A673 (cell line): ENCODE measurements around the gene AHSG. TPM values are rescaled to one million over a fixed set of nuclear protein-coding genes. Genes with fewer than 3 reads are reported as not detected.

ENCODE experiments used
- BruUV-seq: library from RNA; stranded (reverse); fragments of 400-500 nt; replicated peaks from 2 replicates; lab custom pipeline; 2021; lab: Mats Ljungman, UMichigan
- CTCF ChIA-PET: fragments of 300-600 bp; sonication (Branson Sonifier 250); formaldehyde crosslinking; loops from one replicate; lab custom pipeline; 2022; ENCODE audit warnings: antibody characterized with exemption; lab: Charles Lee
- POLR2A ChIA-PET: fragments of 300-600 bp; sonication (Branson Sonifier 250); formaldehyde crosslinking; loops from one replicate; lab custom pipeline; 2022; ENCODE audit warnings: antibody characterized with exemption; ENCODE audit not compliant: low non-redundant PET; lab: Charles Lee
- DNase-seq: peaks from one replicate; pipeline ENCODE4 v3.0.0-alpha.2; 2015; ENCODE audit warnings: low spot score
- H3K27ac ChIP-seq: fragments of 200-600 bp; sonication (generic); 2 replicates; pipeline ENCODE4 v1.5.1; 2016; ENCODE audit warnings: mixed run types, low read depth, mild to moderate bottlenecking, mixed read lengths, antibody characterized with exemption, low read length; ENCODE audit not compliant: poor library complexity, severe bottlenecking
- H3K27me3 ChIP-seq: fragments of 200-600 bp; sonication (generic); replicated peaks from 2 replicates; pipeline ENCODE4 v1.6.1; 2017; ENCODE audit warnings: mixed run types, low read depth, mild to moderate bottlenecking, mixed read lengths, antibody characterized with exemption, low read length; ENCODE audit not compliant: insufficient read depth, poor library complexity
- H3K36me3 ChIP-seq: fragments of 200-600 bp; sonication (generic); 2 replicates; pipeline ENCODE4 v1.6.1; 2016; ENCODE audit warnings: mixed run types, mild to moderate bottlenecking, mixed read lengths, antibody characterized with exemption, low read length; ENCODE audit not compliant: insufficient read depth, poor library complexity, severe bottlenecking
- H3K4me1 ChIP-seq: fragments of 200-600 bp; sonication (generic); 2 replicates; pipeline ENCODE4 v1.6.1; 2017; ENCODE audit warnings: mixed run types, mild to moderate bottlenecking, mixed read lengths, antibody characterized with exemption, low read length; ENCODE audit not compliant: insufficient read depth, poor library complexity, severe bottlenecking
- H3K4me3 ChIP-seq: fragments of 200-600 bp; sonication (generic); 2 replicates; pipeline ENCODE4 v1.5.1; 2016; ENCODE audit warnings: low read depth, mixed run types, mild to moderate bottlenecking, mixed read lengths, low read length; ENCODE audit not compliant: poor library complexity, severe bottlenecking
- H3K9me3 ChIP-seq: fragments of 200-600 bp; sonication (generic); 2 replicates; pipeline ENCODE4 v1.6.1; 2016; ENCODE audit warnings: mixed run types, low read depth, mild to moderate bottlenecking, mixed read lengths, antibody characterized with exemption, low read length; ENCODE audit not compliant: poor library complexity, severe bottlenecking
- EZH2 ChIP-seq: fragments of 200-600 bp; sonication (generic); IDR thresholded peaks from 2 replicates; pipeline ENCODE4 v1.6.1; 2017; ENCODE audit warnings: borderline replicate concordance, low read depth, mild to moderate bottlenecking, mixed read lengths, antibody characterized with exemption, low read length; ENCODE audit not compliant: poor library complexity, severe bottlenecking
- intact Hi-C: fragments of 100-400 bp; cut with micrococcal nuclease; formaldehyde crosslinking; loops from one replicate; pipeline ENCODE4 v1.10.0; 2022; ENCODE audit not compliant: unreplicated experiment
- total RNA-seq: library from RNA; stranded (reverse); gene quantifications from 2 replicates; pipeline ENCODE4 v1.2.3, GENCODE V29; 2021
- TF ChIP-seq, protein P1 (sequence below): fragments of 300-800, 200-600 bp; sonication (generic); conservative IDR thresholded peaks from 2 replicates; pipeline ENCODE4 v1.5.1; 2017; ENCODE audit warnings: low read depth, mild to moderate bottlenecking, antibody characterized with exemption, low read length, moderate library complexity, mixed read lengths

AHSG gene
- total RNA-seq, 1 experiment from 2014 or later, result 4.9 TPM

DNA sequence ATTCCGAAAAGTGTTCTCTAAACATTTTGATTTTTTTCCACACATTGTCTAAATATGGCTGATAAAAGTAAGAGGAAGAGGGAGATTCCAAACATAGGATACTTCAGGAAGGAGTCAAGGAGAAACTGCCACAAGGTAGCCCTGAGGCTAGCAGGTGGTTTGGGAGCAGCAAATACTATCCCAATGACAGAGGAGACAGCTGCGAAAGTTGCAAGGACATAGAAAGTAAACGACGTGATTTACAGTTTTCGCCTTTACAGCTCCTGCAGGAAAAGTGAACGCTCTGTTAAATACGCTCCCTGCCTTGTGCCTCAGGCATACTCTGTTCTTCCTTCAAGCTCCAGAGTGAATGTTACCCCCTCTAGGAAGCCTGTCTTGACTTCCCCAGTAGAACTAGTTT lies 23.7 kb downstream of the AHSG start:
- Histone ChIP-seq H3K4me3 (no peak overlapping the region), H3K27me3 (no peaks in the 10 kb centered on the region), H3K9me3 (no peaks in the 10 kb centered on the region), H3K4me1 (no peaks in the 10 kb centered on the region), H3K27ac (no peak overlapping the region), H3K36me3 (no peaks in the 10 kb centered on the region)
- CTCF ChIA-PET, result no interaction called here
- DNase-seq, result no peak
- TF ChIP-seq EZH2, result no peak
- TF ChIP-seq, protein P1, sequence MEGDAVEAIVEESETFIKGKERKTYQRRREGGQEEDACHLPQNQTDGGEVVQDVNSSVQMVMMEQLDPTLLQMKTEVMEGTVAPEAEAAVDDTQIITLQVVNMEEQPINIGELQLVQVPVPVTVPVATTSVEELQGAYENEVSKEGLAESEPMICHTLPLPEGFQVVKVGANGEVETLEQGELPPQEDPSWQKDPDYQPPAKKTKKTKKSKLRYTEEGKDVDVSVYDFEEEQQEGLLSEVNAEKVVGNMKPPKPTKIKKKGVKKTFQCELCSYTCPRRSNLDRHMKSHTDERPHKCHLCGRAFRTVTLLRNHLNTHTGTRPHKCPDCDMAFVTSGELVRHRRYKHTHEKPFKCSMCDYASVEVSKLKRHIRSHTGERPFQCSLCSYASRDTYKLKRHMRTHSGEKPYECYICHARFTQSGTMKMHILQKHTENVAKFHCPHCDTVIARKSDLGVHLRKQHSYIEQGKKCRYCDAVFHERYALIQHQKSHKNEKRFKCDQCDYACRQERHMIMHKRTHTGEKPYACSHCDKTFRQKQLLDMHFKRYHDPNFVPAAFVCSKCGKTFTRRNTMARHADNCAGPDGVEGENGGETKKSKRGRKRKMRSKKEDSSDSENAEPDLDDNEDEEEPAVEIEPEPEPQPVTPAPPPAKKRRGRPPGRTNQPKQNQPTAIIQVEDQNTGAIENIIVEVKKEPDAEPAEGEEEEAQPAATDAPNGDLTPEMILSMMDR, result no peak
- no TSS peak for BruUV-seq
- POLR2A ChIA-PET, result no interaction called here
- intact Hi-C loops, result no loop called here

DNA sequence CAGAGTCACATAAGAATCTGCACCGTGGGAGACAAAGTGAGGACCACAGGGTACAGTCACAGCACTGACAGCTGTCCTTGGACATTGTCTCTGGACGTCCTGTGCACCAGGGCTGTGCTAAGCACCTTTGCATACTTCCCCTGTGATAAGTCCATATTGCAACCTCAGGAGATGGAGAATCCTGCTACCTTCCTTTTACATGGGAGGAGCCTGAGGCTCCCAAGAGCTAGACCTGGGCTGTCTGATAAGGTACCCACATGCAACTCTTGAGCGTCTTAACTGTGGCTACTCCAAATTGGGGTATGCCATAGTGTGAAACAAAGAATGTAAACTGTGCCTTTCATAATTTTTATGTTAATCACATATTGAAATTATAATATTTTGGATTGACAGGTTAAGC lies 24.8 kb downstream of the AHSG start:
- DNase-seq, result no peak
- POLR2A ChIA-PET, result no interaction called here
- BruUV-seq, result no TSS peak

DNA sequence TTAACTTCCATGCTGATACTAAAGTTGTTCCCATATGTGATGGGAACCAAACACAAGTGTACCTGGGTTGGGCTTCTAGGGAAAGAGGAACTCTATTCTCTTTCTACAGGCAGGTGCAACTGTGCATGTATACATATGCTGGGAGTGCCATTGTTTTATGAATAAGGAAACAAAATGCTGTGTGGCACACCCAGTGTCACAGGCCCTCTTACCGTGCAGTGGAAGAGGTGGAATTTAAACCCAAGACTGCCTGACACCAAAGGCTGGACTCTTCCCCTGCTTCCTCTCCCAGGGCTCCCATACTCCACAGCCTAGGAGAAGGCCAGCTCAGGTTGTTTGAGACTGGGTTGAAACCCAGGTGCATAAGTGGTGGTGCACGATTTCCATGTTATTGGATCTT lies 25.4 kb downstream of the AHSG start:
- Histone ChIP-seq H3K27me3 (no peaks in the 10 kb centered on the region), H3K4me1 (no peaks in the 10 kb centered on the region), H3K4me3 (no peak overlapping the region), H3K9me3 (no peaks in the 10 kb centered on the region), H3K27ac (no peak overlapping the region), H3K36me3 (no peaks in the 10 kb centered on the region)
- no peak for DNase-seq
- BruUV-seq, result no TSS peak
- intact Hi-C loops, result no loop called here
- TF ChIP-seq EZH2, result no peak
- TF ChIP-seq, protein P1, result no peak
- POLR2A ChIA-PET, result no interaction called here
- CTCF ChIA-PET, result no interaction called here

More for the DNA sequence above, 24.8 kb downstream of the AHSG start:
- Histone ChIP-seq H3K27ac (no peak overlapping the region), H3K4me3 (no peak overlapping the region), H3K27me3 (no peaks in the 10 kb centered on the region), H3K9me3 (no peaks in the 10 kb centered on the region), H3K36me3 (no peaks in the 10 kb centered on the region), H3K4me1 (no peaks in the 10 kb centered on the region)
- intact Hi-C loops, result no loop called here
- TF ChIP-seq, protein P1, result no peak
- no peak for TF ChIP-seq EZH2
- CTCF ChIA-PET, result no interaction called here
